HG03457 (cell line): ENCODE results near the gene RIC8B.

ENCODE experiments used
- ATAC-seq: cut with Tn5 transposase; IDR thresholded peaks from one replicate; pipeline ENCODE4 v1.9.1; 2021; ENCODE audit warnings: moderate number of reproducible peaks; ENCODE audit not compliant: unreplicated experiment

Gene RIC8B

DNA sequence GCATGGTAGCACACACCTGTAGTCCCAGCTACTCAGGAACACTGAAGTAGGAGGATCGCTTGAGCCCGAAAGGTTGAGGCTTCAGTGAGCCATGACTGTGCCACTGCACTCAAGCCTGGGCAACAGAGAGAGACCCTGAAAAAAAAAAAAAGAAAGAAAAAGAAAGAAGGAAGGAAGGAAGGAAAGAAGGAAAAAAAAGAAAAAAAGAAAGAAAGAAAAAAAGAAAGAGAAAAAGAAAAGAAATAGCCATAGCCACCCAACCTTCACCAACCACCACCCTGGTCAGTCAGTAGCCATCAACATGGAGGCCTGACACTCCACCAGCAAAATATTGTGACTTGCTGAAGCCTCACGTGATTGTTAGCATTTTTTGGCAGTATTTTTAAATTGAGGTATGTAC is 159.8 kb downstream of the RIC8B start:
- no peak for ATAC-seq
